ENCODE measurements around the gene PRKG1. TPM values are rescaled to one million over a fixed set of nuclear protein-coding genes. Genes with fewer than 3 reads are reported as not detected.

PRKG1 gene
- total and polyA plus RNA-seq, 2 of the 4 experiments (the other 2 are of a cell fraction), result 3.5 to 18.3 TPM

- peak overlapping the region in 1 of 2 experiments; percentile 37; a peak in 1 of 4 replicates for H4K8ac ChIP-seq (ENCODE audit: low read depth in 2 of 2, low read length in 2 of 2)
- peak overlapping the region; percentile 17; the same call in 1 of the 2 replicates for H3K4me2 ChIP-seq (ENCODE audit: low read depth, low read length)
- ChIA-PET CTCF (interaction anchor here (0.6 kb wide), 1 partner anchor 9 kb away, joined by 5 read pairs; no protein-coding TSS in a partner anchor), POLR2A (ENCODE audit: unreplicated experiment) (no interaction called here)
- H3K9ac ChIP-seq (ENCODE audit: low read depth, low read length), result no peak overlapping the region
- peak overlapping the region; percentile 75 for H2BK5ac ChIP-seq (ENCODE audit: low read depth, low read length, poor library complexity, severe bottlenecking)
- H3K23ac ChIP-seq (ENCODE audit: low read depth, low read length), result no peak overlapping the region
- peak overlapping the region; percentile 43; the same call in 1 of the 2 replicates for H3K56ac ChIP-seq (ENCODE audit: extremely low read depth, insufficient read depth, low read length)
- peak overlapping the region; percentile 17; the same call in 1 of the 2 replicates for H2AK5ac ChIP-seq (ENCODE audit: low read depth, low read length)
- BruUV-seq (replicated peaks), result no TSS peak
- peak overlapping the region; percentile 24 for H3K4ac ChIP-seq (ENCODE audit: low read depth, low read length)
- no peak for TF ChIP-seq CHD1 (IDR thresholded peaks at IDR 0.05; ENCODE audit: low read depth, low read length)
- TF ChIP-seq RAD21 (IDR thresholded peaks at IDR 0.05; ENCODE audit: low read length), result no peak
- TF ChIP-seq MAZ (IDR thresholded peaks at IDR 0.05; ENCODE audit: borderline replicate concordance, low read depth, low read length), result no peak
- peak; percentile 98 for TF ChIP-seq NFE2L2 (IDR thresholded peaks at IDR 0.05; ENCODE audit: low read depth, low read length)
- TF ChIP-seq MAFK (IDR thresholded peaks at IDR 0.05; ENCODE audit: low read depth, low read length), result peak; percentile 74
- TF ChIP-seq FOS (IDR thresholded peaks at IDR 0.05; ENCODE audit: low read depth, low read length), result peak; percentile 91
- in situ Hi-C loops (cut with MboI; ENCODE audit: low sequenced_read_pairs) (no loop called here), dilution Hi-C loops (cut with HindIII; ENCODE audit: low sequenced_read_pairs, unreplicated experiment) (no loop called here), intact Hi-C loops (cut with micrococcal nuclease) (no loop called here)
- H3K4me1 ChIP-seq (ENCODE audit: control insufficient read depth, insufficient read depth, low read length), result peaks cover 2% of the 10 kb centered on the region; the same call in 1 of the 2 replicates
- H3K14ac ChIP-seq (replicated peaks; ENCODE audit: low read depth, low read length), result no peak overlapping the region; the same call in 1 of the 2 replicates
- DNase-seq, result peak; percentile 93
- peak overlapping the region; percentile 19; the same call in 1 of the 2 replicates for H3K27ac ChIP-seq (ENCODE audit: insufficient read depth, low read length)
- no peaks in the 10 kb centered on the region for H3K27me3 ChIP-seq (ENCODE audit: control insufficient read depth, insufficient read depth, low read length)
- H2AFZ ChIP-seq (replicated peaks; ENCODE audit: low read length, poor library complexity), result no peak overlapping the region
- no peaks in the 10 kb centered on the region; a peak in 1 of 4 replicates for H3K79me1 ChIP-seq (ENCODE audit: low read depth in 1 of 2, low read length in 2 of 2)
- peak overlapping the region; percentile 45; the same call in 1 of the 2 replicates for H4K91ac ChIP-seq (ENCODE audit: insufficient read depth, low read depth, low read length)
- peak overlapping the region; percentile 59 for H2BK120ac ChIP-seq (ENCODE audit: low read depth, low read length)
- peak overlapping the region; percentile 25; the same call in 1 of the 2 replicates for H3K18ac ChIP-seq (ENCODE audit: low read depth, low read length)
- H4K5ac ChIP-seq (ENCODE audit: low read depth, low read length), result peak overlapping the region; percentile 18; the same call in 1 of the 2 replicates
- no peak overlapping the region for H3K4me3 ChIP-seq (ENCODE audit: insufficient read depth, low read depth, low read length)
- no peaks in the 10 kb centered on the region for H3K9me1 ChIP-seq (ENCODE audit: insufficient read depth, low read length)
- H3K36me3 ChIP-seq (ENCODE audit: control insufficient read depth, insufficient read depth, low read length), result no peaks in the 10 kb centered on the region
- 0 out of 3 replicates have a peak overlapping the region, but pooled peaks have one; percentile 61 for H2BK15ac ChIP-seq (ENCODE audit: low read depth, low read length)
- WGBS, 2 experiments (ENCODE audit: extremely low coverage in 2 of 2, insufficient read length in 1 of 2), result 63% methylated on average over 3 of the region's 7 CpGs; no CpG with 5 or more reads in 1 of the 2 experiments
- H2AK9ac ChIP-seq (replicated peaks; ENCODE audit: low read depth, low read length, poor library complexity), result no peak overlapping the region
- no peaks in the 10 kb centered on the region; the same call in 1 of the 2 replicates for H3K9me3 ChIP-seq (ENCODE audit: control insufficient read depth, insufficient read depth, low read length)
- ATAC-seq (ENCODE audit: low read depth), result peak; percentile 90
- H4K20me1 ChIP-seq (ENCODE audit: insufficient read depth, low read length), result no peaks in the 10 kb centered on the region
- H2BK20ac ChIP-seq (ENCODE audit: low read depth, low read length), result peak overlapping the region; percentile 88
Measured at GRCh38 chr10:51832652-51833383, 758.5 kb downstream of the PRKG1 start.
